Panc1 (cell line): ENCODE results near the gene CAMK4.

ENCODE experiments used
- POLR2AphosphoS5 ChIP-seq: IDR thresholded peaks from 2 replicates; pipeline ENCODE4 v1.6.1; 2012; ENCODE audit warnings: mild to moderate bottlenecking, low read depth, low read length, moderate library complexity
- SIN3A ChIP-seq: IDR thresholded peaks from 2 replicates; pipeline ENCODE4 v1.6.1; 2012; ENCODE audit warnings: low read depth, mild to moderate bottlenecking, low read length, moderate library complexity, borderline replicate concordance; ENCODE audit not compliant: insufficient read depth
- TCF7L2 ChIP-seq: IDR thresholded peaks from 2 replicates; pipeline ENCODE4 v1.6.1; 2011; ENCODE audit warnings: mild to moderate bottlenecking, low read depth, low read length, inconsistent platforms
- TF ChIP-seq, protein P1 (sequence below): fragments of 450-650 bp; IDR thresholded peaks from 2 replicates; pipeline ENCODE4 v1.5.1; 2017; ENCODE audit warnings: mild to moderate bottlenecking
- TF ChIP-seq, protein P2 (sequence below), 2 experiments: IDR thresholded peaks; 2 replicates each; pipeline ENCODE4 v1.6.1; 2011 to 2012; ENCODE audit warnings: low read depth in 2 of 2, control low read depth in 1 of 2, low read length in 1 of 2, mild to moderate bottlenecking in 1 of 2, moderate library complexity in 1 of 2; ENCODE audit not compliant: insufficient read depth in 1 of 2

DNA sequence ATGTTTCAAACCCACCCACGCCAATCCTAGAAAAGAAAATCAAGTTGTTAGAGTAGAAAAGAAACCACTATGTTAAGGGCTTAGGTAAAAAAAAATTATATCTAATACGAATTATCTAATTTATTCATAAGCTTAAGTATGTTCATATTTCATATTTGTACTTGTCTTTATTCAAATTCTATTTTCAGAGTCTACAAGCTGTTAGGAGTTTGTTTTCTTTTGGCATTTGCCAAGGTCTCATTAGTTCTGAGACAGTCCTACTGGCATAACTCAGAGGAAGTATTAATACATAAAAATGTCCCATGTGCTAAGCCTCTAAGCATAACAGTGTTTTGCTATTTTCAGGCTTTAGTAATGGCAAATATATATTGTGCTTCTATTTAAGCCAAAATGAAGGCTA, 230.6 kb downstream of the CAMK4 start:
- TF ChIP-seq, protein P1, sequence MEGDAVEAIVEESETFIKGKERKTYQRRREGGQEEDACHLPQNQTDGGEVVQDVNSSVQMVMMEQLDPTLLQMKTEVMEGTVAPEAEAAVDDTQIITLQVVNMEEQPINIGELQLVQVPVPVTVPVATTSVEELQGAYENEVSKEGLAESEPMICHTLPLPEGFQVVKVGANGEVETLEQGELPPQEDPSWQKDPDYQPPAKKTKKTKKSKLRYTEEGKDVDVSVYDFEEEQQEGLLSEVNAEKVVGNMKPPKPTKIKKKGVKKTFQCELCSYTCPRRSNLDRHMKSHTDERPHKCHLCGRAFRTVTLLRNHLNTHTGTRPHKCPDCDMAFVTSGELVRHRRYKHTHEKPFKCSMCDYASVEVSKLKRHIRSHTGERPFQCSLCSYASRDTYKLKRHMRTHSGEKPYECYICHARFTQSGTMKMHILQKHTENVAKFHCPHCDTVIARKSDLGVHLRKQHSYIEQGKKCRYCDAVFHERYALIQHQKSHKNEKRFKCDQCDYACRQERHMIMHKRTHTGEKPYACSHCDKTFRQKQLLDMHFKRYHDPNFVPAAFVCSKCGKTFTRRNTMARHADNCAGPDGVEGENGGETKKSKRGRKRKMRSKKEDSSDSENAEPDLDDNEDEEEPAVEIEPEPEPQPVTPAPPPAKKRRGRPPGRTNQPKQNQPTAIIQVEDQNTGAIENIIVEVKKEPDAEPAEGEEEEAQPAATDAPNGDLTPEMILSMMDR: no peak
- no peak for TF ChIP-seq SIN3A
- TF ChIP-seq, protein P2, sequence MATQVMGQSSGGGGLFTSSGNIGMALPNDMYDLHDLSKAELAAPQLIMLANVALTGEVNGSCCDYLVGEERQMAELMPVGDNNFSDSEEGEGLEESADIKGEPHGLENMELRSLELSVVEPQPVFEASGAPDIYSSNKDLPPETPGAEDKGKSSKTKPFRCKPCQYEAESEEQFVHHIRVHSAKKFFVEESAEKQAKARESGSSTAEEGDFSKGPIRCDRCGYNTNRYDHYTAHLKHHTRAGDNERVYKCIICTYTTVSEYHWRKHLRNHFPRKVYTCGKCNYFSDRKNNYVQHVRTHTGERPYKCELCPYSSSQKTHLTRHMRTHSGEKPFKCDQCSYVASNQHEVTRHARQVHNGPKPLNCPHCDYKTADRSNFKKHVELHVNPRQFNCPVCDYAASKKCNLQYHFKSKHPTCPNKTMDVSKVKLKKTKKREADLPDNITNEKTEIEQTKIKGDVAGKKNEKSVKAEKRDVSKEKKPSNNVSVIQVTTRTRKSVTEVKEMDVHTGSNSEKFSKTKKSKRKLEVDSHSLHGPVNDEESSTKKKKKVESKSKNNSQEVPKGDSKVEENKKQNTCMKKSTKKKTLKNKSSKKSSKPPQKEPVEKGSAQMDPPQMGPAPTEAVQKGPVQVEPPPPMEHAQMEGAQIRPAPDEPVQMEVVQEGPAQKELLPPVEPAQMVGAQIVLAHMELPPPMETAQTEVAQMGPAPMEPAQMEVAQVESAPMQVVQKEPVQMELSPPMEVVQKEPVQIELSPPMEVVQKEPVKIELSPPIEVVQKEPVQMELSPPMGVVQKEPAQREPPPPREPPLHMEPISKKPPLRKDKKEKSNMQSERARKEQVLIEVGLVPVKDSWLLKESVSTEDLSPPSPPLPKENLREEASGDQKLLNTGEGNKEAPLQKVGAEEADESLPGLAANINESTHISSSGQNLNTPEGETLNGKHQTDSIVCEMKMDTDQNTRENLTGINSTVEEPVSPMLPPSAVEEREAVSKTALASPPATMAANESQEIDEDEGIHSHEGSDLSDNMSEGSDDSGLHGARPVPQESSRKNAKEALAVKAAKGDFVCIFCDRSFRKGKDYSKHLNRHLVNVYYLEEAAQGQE (IDR thresholded peaks at IDR 0.05; ENCODE audit: insufficient read depth in 1 of 2, low read depth in 2 of 2, low read length in 1 of 2): no peak
- TF ChIP-seq POLR2AphosphoS5: no peak
- no peak for TF ChIP-seq TCF7L2
